Measurements from ENCODE around the gene IL1RL2. TPM values are rescaled to one million over a fixed set of nuclear protein-coding genes. Genes with fewer than 3 reads are reported as not detected.

The IL1RL2 gene
- total and polyA plus RNA-seq, 7 donors = 0.27 to 0.74 (median 0.43) TPM

GRCh38 chr2:102168026-102168771 is 18.6 kb upstream of the IL1RL2 start:
- DNase-seq (no peak), ATAC-seq (no peak)
- H3K4me1 ChIP-seq = peaks cover 15% of the 10 kb centered on the region
- no peak for TF ChIP-seq CTCF (IDR thresholded peaks at IDR 0.05)
- no peaks in the 10 kb centered on the region for H3K27me3 ChIP-seq (ENCODE audit: insufficient read depth in 3 of 3, low read length in 2 of 3)
- 91 to 96% (median 95%) methylated on average over 5 of the region's 5 CpGs for WGBS, 3 donors
- no peak overlapping the region for H3K27ac ChIP-seq
- H3K36me3 ChIP-seq (ENCODE audit: insufficient read depth in 1 of 2, low read depth in 1 of 2) = peaks cover 12 to 66% of the 10 kb centered on the region in 2 donors
- no peak overlapping the region for H3K4me3 ChIP-seq
- no peaks in the 10 kb centered on the region for H3K9me3 ChIP-seq
- intact Hi-C loops (cut with DNase I) = loop anchor here (5.0 kb wide), 2 partner anchors 106 to 146 kb away; no protein-coding TSS in a partner anchor

- no peak for DNase-seq
- no peak overlapping the region for H3K27ac ChIP-seq
- H3K9me3 ChIP-seq = no peaks in the 10 kb centered on the region
- H3K27me3 ChIP-seq (ENCODE audit: insufficient read depth in 3 of 3, low read length in 2 of 3) = no peaks in the 10 kb centered on the region
- no peak for ATAC-seq
- no peak for TF ChIP-seq CTCF (IDR thresholded peaks at IDR 0.05)
- WGBS, 3 donors = 90 to 96% (median 93%) methylated on average over 5 of the region's 5 CpGs
- peaks cover 12 to 94% of the 10 kb centered on the region in 2 donors for H3K36me3 ChIP-seq (ENCODE audit: insufficient read depth in 1 of 2, low read depth in 1 of 2)
- no peak overlapping the region for H3K4me3 ChIP-seq
- intact Hi-C loops (cut with DNase I) = loop anchor here in 1 of 2 donors (10.0 kb wide), 1 partner anchor 287 kb away; no protein-coding TSS in a partner anchor
- no peaks in the 10 kb centered on the region for H3K4me1 ChIP-seq
Measured at GRCh38 chr2:102171946-102172345, 14.9 kb upstream of the IL1RL2 start.

GRCh38 chr2:102172745-102173144 is 14.1 kb upstream of the IL1RL2 start:
- 87 to 91% (median 88%) methylated on average over 3 of the region's 3 CpGs for WGBS, 3 donors
- Histone ChIP-seq H3K36me3 (ENCODE audit: insufficient read depth in 1 of 2, low read depth in 1 of 2) (peaks cover 12 to 100% of the 10 kb centered on the region in 2 donors), H3K27me3 (ENCODE audit: insufficient read depth in 3 of 3, low read length in 2 of 3) (no peaks in the 10 kb centered on the region), H3K4me1 (no peaks in the 10 kb centered on the region), H3K27ac (no peak overlapping the region), H3K9me3 (no peaks in the 10 kb centered on the region), H3K4me3 (no peak overlapping the region)
- intact Hi-C loops (cut with DNase I) = loop anchor here in 1 of 2 donors (10.0 kb wide), 1 partner anchor 288 kb away; no protein-coding TSS in a partner anchor
- ATAC-seq = no peak
- DNase-seq = no peak
- TF ChIP-seq CTCF (IDR thresholded peaks at IDR 0.05) = no peak

GRCh38 chr2:102176172-102176571 is 10.7 kb upstream of the IL1RL2 start:
- no peaks in the 10 kb centered on the region for H3K4me1 ChIP-seq
- no peak overlapping the region for H3K27ac ChIP-seq
- no peak for TF ChIP-seq CTCF (IDR thresholded peaks at IDR 0.05)
- no peaks in the 10 kb centered on the region for H3K27me3 ChIP-seq (ENCODE audit: insufficient read depth in 3 of 3, low read length in 2 of 3)
- WGBS, 3 donors = 73 to 74% (median 74%) methylated on average over 3 of the region's 3 CpGs
- H3K4me3 ChIP-seq = no peak overlapping the region
- intact Hi-C loops (cut with DNase I) = loop anchor here in 1 of 2 donors (10.0 kb wide), 1 partner anchor 291 kb away; no protein-coding TSS in a partner anchor
- H3K9me3 ChIP-seq = no peaks in the 10 kb centered on the region
- DNase-seq (no peak), ATAC-seq (no peak)
- peaks cover 9 to 71% of the 10 kb centered on the region in 2 donors for H3K36me3 ChIP-seq (ENCODE audit: insufficient read depth in 1 of 2, low read depth in 1 of 2)
